M059J (cell line): ENCODE measurements around the gene SERPINA3. TPM values are rescaled to one million over a fixed set of nuclear protein-coding genes. Genes with fewer than 3 reads are reported as not detected.
"Not testable (repeated sequence)": the region's sequence is repeated elsewhere in the genome, so short reads cannot be mapped to it uniquely, and the experiment has no call there.

Experiments used
- DNase-seq: peaks from one replicate; pipeline ENCODE4 v3.0.0-alpha.2; 2012; ENCODE audit warnings: low read depth
- total RNA-seq: library from RNA; depleted of rRNA; stranded (reverse); fragments of >200 nt; shearing (Covaris generic); gene quantifications from 2 replicates; pipeline ENCODE4 v1.2.3, GENCODE V29; 2014

Gene SERPINA3
- total RNA-seq, 1 experiment from 2014 or later, result 0.07 TPM

GRCh38 chr14:94633121-94633520 is 20.9 kb downstream of the SERPINA3 start:
- no peak for DNase-seq

- no peak for DNase-seq
Measured at GRCh38 chr14:94635154-94635553, 23.0 kb downstream of the SERPINA3 start.

GRCh38 chr14:94636744-94637412 is 24.7 kb downstream of the SERPINA3 start:
- DNase-seq, result no peak

GRCh38 chr14:94637814-94638213 is 25.6 kb downstream of the SERPINA3 start:
- DNase-seq, result not testable (repeated sequence)

- DNase-seq, result peak; percentile 2
Measured at GRCh38 chr14:94638339-94638738, 26.1 kb downstream of the SERPINA3 start.

- no peak for DNase-seq
Measured at GRCh38 chr14:94638961-94639817, 27.0 kb downstream of the SERPINA3 start.

GRCh38 chr14:94640721-94641631 is 28.8 kb downstream of the SERPINA3 start:
- DNase-seq, result peak; percentile 20

GRCh38 chr14:94641632-94641955 is 29.4 kb downstream of the SERPINA3 start:
- no peak for DNase-seq

- no peak for DNase-seq
Measured at GRCh38 chr14:94643316-94644101, 31.3 kb downstream of the SERPINA3 start.

GRCh38 chr14:94644102-94644535 is 31.9 kb downstream of the SERPINA3 start:
- no peak for DNase-seq

GRCh38 chr14:94646066-94646465 is 33.9 kb downstream of the SERPINA3 start:
- no peak for DNase-seq

GRCh38 chr14:94646481-94646880 is 34.3 kb downstream of the SERPINA3 start:
- no peak for DNase-seq

GRCh38 chr14:94648801-94649200 is 36.6 kb downstream of the SERPINA3 start:
- DNase-seq, result no peak

GRCh38 chr14:94649543-94650443 is 37.6 kb downstream of the SERPINA3 start:
- no peak for DNase-seq

- no peak for DNase-seq
Measured at GRCh38 chr14:94650444-94650775, 38.2 kb downstream of the SERPINA3 start.

- no peak for DNase-seq
Measured at GRCh38 chr14:94650806-94651805, 38.9 kb downstream of the SERPINA3 start.

GRCh38 chr14:94653321-94653720 is 41.1 kb downstream of the SERPINA3 start:
- DNase-seq, result no peak

- DNase-seq, result no peak
Measured at GRCh38 chr14:94654071-94654861, 42.1 kb downstream of the SERPINA3 start.
